ENCODE results near the gene IRX2.
A peak's percentile ranks its signal among the peaks of the same experiment; 100 is the strongest.

The IRX2 gene

DNA sequence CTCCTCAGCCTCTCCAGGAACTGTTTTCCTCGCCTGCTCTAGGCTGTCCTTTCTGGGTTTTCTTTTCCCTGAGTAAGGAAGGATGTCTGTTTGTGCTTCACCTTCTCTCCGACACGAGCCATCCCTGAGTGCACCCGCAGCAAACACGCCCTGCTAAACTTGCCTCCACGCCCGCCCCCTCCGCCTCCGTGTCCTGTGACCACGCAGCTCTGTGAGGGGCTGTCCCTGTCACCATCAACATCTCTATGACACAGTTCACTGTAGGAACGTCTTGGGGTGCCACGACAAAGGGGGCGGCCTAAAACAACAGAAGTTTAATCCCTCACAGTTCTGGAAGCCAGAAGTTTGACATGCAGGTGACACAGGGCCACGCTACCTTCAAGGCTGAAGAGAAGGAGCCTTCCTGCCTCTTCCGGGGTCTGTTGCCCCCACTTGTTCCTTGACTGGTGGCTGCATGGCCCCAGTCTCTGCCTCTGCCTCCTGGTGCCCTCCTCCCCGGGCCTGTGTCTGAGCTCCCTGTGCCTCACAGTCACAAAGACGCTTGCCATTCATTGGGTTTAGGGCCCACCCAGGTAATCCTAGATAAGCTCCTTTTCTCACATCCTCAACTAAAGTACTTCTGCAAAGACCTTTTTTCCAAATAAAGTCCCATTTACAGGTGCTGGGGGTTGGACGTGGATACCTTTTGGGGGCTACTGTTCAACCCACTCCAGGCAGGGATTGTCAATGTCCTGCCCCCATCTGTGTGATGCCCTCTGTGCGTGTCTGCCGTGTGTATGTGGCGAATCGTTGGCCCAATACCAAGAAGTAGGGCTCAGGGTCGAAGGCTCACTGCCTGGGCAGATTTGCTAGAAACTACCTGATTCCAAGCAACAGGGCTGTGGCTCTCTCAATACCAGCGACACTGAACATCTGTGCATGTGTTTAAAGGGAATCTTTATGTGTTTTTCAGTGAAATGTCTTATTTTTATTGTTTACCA is 39.7 kb downstream of the IRX2 start:
- no peak for DNase-seq

DNA sequence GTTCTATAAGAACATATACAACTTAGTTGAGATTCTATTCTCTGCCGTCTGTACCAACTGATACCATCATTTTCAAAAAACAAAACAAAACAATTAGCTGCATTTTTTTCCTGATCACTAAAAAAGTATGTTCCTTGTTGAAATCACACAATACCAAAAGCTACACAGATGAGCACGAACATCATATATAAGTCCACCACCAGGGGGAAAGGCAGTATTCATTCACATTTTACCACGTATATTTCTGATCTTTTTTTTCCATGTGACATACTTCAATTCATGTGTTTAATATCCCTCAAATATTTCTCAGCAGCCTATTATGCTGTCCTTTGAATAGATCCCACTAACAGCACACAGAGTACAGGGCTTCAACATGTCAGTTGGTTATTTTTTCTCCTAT is 40.6 kb downstream of the IRX2 start:
- DNase-seq = peak; percentile 23

DNA sequence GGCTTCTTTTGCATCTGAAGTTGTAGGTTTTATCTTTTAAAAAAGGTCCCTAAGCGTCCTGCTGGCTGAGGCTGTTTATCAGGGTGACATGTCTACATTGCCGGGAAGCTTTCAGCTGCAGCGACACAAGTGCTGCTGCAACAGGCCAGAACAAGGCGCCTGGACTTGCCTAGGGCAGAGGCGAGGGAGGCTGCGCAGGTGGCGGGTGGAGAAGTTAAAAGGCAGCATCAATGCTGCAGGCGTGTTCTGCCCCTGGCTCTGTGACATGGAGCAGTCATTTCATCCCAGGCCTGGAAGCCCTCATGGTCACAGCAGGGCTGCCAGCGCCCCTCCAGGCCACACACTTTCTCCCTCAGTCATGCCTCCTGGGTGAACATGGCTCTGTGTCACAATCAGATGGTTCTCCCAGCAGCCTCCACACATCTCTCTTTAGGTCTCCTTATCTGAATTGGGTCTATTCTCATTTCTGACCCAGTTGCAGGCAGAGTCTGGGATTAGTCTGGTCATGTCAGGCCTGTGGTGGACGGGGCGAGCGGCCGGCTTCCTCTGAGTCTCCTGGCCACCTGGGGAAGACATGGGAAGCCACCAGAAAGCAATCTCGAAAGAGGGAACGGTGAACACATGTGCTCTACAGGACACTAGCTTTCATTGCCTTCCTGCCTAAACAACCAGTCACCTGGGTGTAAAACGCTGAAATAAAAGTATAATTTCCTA is 41.3 kb downstream of the IRX2 start:
- no peak for DNase-seq

DNA sequence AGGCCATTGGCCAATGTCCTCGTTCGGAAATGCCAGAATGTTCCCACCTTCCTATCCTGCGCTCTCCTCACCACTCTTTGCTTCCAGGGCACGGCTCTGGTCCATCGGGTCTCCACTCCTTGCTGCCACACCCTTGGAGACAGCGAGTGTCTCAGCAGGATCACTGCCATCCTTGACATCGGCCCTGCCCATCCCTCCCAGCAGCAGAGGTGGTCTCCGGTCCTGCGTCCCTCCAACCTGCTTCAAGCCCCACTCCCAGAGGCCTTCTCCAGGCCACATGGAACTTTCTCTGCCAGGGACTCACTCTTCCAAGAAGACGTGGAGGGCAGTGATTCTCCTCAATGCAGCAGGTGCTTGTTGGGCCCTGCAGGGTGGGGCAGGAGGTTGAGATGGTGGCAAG is 42.7 kb downstream of the IRX2 start:
- no peak for DNase-seq

DNA sequence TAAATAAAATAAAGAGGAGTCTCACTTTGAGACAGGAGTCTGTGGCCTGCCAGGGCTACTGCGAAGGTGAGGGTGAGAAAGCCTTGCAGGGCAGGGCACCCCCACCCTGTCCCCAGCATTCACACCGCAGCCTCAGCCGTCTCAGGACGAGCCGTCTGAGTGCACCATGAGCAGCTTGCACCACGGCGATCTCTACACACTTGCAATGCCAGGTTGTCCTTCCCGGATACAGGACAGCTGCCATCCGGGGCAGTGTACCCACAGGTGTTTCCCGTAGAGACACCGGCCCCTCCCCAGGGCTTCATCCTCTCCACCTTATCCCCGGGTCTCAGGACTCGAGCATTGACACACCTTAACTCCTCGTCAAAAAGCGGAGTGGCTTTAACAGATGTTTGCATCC is 43.3 kb downstream of the IRX2 start:
- no peak for DNase-seq

DNA sequence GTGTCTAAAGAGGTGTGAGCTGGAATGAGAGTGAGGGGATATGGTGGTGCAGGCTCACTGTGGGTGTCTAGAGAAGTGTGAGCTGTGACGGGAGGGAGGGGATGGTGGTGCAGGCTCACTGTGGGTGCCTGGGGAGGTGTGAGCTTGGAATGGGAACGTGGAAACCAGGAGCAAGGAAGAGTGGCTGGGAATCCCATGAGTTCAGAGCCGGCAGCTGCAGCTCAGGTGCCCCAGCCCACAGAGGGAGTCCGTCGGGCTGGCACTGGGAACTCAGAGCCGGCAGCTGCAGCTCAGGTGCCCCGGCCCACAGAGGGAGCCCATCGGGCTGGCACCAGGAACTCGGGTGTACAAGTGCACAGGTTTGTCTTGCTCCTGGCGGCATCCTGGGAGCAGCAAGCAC is 45.6 kb downstream of the IRX2 start:
- DNase-seq = no peak

DNA sequence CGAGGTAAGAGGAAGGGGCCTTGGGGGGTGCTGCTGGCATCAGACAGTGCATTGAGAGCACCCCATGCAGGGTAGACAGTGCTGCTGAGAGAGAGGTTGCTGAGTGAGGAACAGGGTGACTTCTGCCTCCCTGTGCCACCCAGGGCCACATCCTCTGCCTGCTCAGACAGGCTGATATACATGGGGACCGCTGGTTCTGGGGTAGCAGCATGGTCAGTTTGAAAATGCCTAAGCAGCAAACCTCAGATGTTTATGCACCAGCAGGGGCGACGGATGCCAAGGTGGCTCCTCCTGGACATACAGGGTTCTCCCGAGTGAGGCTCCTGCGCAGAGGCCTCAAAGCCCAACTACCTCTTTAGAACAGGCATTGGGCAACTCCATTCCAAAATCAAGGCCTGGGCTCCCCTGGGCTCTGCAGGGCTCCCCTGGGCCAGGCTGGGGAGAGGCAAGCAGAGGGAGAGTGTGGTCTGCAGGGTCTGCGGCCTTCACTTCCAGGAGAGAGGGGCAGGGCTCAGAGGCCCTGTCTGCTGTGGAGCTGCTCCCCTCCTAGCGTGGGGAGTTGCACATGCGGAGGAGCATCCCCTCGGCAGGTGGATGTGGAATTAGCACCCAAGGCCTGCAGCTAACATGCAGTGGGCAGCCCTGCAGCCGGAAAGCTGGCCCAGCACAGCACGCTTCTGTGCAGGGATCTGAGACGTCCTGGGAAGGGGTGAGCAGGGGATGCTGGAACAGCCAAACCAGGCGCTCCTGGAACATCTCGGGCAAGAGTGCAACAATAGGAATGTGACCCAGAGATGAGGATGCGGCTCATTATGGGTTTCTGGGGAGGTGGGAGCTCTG is 46.5 kb downstream of the IRX2 start:
- DNase-seq = no peak

DNA sequence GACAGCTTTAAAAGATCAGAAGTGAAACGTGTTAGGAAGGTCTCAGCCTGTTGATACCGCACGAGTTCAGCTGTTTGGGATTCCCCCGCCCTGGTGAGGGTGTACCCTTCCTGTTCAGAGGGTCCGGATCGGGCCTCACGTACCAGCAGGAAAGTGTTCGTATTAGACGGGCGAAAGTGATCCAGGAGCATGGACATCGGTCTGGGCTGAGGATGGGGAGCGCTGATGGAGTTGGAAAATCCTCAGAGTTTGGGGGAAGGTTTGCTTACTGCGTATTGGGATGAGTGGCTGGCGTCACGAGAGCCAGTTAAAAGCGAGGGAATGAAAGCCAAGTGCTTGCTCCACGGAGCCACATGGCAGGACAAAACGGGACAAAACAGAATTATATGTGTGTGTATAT is 47.4 kb downstream of the IRX2 start:
- no peak for DNase-seq

DNA sequence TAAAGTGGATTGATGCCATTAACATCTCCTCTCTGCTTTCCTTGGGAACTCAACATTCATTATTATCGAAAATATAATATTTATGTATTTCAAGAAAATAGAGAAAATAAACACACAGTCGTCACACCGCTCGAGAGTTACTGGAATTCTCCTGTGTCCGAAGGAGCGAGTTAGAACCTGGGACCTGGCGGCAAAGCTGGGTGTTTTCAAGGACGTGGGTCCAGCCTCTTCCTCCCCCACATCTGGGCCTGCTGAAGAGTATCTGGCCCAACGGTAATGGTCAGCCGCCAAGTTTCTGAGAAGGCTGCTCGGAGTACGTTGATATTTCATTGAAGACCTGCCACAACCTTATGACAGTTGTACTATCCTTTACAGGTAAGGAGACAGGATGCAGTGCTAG is 47.9 kb downstream of the IRX2 start:
- no peak for DNase-seq

DNA sequence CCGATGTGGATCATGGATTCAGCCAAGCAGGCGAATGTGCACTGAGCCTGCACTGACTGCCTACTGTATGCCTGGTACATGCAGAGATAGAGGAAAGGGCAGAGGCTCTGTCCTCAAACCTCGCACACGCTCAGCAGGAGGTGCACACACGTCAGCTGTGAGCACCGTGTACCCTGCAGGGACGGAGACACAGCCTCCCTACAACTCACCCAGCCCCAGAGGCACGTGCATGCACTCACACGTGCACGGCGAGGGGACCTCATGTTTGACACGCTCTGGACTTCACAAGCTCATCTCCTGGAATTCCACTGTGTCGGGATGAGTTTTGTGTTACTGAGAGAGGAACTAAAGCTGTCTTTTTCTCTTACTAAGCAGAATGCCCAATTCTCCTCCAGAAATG is 48.4 kb downstream of the IRX2 start:
- no peak for DNase-seq

DNA sequence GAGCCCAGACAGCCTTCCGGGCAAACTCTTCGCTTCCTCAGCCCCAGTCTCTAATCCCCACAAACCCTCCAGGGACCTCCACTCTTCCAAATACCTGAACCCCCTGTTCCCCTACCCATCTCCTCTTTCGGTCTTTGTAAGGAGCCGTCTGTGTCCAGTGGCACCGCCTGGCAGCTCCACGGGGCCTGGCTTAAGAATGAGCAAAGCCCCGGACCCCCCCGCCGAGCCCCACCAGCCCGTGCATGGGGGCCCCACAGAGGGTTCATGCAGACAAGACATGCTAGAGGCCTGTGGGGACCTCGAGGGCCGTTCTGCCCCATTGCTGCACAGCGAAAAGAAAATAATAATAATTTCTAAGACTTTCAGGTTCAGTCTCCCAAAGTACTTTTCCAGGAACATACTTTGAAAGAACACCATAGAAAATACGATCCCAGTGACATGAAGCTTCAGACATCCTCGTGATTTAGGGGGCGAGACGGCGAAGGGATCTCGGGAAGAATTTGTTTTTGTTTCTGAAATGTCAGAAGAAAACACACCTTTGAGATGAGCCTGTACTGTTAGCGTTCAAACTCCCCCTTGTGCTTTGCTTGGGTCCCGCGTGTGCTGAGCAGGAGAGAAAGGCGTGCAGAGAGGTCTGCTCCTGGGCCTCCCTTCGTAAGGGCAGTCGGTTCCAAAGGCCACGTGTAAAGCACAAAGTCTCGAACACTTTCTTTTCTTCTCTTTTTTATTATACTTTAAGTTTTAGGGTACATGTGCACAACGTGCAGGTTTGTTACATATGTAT is 49.2 kb downstream of the IRX2 start:
- no peak for DNase-seq

DNA sequence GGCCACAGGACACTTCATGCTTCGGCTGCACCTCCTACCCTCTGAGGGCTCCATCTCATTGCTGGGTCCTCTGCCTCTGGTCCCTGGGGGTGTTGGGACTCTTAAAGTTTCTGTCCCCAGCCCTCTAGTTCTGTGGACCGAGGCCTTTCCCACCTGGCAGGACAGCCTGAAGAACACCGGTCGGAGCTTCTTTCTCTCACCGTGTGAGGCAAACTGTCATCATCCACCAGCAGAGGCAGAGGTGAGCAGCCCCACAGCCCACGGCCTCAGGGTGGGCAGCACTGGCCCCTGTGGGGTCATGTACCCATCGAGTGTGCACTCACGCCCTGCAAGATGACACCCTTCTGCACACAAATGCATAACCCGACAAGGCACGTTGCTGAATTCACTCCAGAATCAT is 49.9 kb downstream of the IRX2 start:
- DNase-seq = no peak

DNA sequence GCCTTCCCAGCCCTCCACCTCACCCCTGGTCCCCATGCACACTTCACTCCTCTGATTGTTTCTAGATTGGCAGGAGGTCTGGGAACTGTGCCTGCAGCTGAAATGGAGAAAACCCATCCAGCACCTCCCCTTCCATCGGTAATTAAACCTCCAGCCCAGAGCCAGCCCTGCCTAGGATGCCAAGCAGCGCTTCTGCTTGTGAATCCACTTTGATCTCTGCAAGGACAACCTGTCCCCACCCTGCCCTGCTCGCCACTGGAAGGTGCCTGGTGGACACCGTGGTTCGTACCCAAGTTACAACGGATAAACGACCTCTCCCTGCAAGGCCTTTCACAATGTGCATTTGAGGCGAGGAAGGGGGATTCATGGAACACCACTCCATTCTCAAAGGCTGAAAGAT is 50.6 kb downstream of the IRX2 start:
- DNase-seq = no peak

DNA sequence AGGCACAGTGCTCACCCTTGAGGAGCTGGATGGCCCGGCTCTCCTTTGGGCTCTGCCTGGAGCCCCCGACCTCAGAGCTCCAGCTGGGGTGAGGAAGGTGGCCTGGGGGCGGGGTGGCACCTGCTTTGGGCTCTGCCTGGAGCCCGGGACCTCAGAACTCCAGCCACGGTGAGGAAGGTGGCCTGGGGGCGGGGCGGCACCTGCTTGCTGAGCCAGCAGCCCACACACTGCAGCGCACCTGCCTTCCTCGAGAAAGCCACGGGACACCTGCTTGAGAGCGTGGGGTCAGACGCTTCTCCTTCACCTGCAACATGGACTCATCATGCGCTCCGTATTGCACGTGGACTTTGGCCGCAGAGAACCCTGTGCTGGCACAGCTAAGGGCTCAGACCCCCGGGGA is 51.8 kb downstream of the IRX2 start:
- DNase-seq = no peak

DNA sequence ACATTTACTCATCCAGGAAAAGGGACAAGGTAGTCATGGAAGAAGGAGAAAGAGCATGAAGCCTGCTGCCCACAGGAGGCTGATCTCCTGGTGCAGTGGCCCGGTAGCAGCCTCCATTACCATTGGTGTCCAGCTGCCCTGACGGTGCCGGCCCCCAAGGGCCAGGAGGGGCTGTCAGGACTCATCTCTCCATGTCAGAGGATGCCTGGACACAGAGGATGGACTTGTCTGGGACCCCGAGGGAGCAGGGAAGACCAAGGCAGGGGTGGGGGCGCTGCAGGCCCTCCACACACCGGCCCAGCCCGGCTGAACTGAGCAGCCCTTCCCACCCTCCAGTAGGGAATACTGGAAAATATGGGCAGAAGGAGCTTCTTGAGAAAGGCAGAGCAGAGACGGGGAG is 52.2 kb downstream of the IRX2 start:
- DNase-seq = no peak

DNA sequence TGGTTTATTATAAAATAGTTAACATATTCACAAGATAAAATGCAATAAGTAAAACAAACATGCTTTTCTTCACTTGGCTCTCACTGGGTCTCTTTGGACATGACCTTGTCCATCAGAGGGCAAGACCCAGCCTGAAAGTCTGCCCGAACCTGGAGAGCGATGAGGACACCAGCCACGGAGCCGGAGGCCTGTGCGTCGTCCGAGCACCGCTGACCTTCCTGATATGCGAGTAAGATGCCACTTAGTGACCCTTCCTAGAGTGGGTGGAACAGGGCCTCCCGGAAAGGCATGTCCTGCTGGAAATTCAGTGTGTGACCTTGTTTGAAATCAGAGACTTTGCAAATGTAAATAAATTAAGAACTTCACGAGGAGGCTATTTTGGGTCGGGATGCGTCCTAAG is 52.9 kb downstream of the IRX2 start:
- DNase-seq = no peak

DNA sequence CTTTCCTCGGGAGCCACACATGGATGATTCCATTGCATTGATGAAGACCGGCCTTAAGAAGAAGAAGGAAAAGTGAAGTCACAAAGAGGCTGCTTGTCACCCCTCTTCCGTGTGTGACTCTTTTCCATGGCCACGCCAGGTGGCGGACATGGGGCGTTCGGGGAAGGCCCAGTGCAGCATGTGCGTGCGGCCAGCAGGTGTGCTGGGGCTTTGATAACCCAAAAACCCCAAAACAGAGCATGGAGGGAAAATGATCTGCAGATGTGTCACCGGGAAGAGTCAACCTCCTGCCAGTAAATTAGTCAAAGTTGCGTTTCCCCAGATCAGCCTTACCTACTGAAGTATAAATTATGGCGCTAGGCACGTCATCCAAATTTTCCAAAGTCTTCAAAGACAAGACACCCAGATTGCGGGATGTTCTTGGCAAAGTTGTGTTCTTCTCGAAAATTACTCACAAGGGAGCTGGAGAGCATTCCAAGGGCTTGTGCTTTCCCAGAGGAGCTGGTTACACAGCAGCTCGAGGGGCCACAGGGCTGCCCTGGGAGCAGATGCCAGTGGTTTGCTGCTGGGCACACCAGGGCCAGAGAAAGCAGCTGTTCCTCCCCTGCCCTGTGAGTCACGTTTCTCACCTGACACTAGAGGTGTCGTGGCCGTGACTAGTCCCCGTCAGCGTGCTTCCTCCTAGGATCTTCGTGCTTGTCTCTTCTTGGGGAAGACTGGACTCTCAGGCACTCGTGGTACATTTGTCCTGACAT is 53.9 kb downstream of the IRX2 start:
- DNase-seq = no peak

DNA sequence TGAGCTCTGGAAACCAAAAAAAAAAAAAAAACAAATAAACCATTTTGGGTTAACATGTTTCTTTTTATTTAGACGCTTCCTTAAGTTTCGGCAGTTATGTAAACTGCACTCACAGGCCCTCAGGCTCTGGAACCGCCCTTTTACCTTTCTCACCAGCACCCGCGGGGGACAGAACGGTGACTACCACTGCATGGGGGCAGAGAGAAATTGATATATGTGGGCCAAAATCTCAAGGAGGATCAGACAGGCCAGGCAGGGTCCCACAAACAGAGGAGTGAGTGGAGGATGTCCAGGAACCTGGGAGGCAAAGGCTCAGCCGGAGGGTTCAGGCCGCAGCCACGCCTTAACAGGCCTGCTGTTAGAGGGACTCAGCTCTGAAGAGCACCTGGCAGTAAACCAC is 54.4 kb downstream of the IRX2 start:
- DNase-seq = no peak

Measured in hematopoietic multipotent progenitor cell treated with erythropoietin and hydrocortisone succinate and interleukin-3 and kit ligand, for 6 days (in vitro differentiated cells).